HEK293T (cell line): ENCODE results near the gene APRT.

Source experiments
- CTCF ChIA-PET: fragments of 350-600 bp; formaldehyde crosslinking; extraction: SDS; loops from one replicate; lab custom pipeline; 2021; ENCODE audit warnings: antibody characterized with exemption, inconsistent platforms; lab: Yijun Ruan, JAX
- POLR2A ChIA-PET: fragments of 350-600 bp; formaldehyde crosslinking; extraction: SDS; loops from one replicate; lab custom pipeline; 2020; ENCODE audit warnings: antibody characterized with exemption, inconsistent platforms; lab: Yijun Ruan, JAX
- DNase-seq: peaks from one replicate; pipeline ENCODE4 v3.0.0; 2012; ENCODE audit warnings: mixed read lengths; ENCODE audit errors: extremely low spot score
- ARNT ChIP-seq: fragments of 450-650 bp; IDR thresholded peaks from 2 replicates; pipeline ENCODE4 v1.6.1; 2017; ENCODE audit warnings: mild to moderate bottlenecking
- BHLHE40 ChIP-seq: fragments of 450-650 bp; IDR thresholded peaks from 2 replicates; pipeline ENCODE4 v1.6.1; 2016; ENCODE audit warnings: mild to moderate bottlenecking, moderate library complexity, borderline replicate concordance
- CTBP1 ChIP-seq: fragments of 450-650 bp; IDR thresholded peaks from 2 replicates; pipeline ENCODE4 v1.6.1; 2016; ENCODE audit warnings: borderline replicate concordance
- ELF4 ChIP-seq: fragments of 450-650 bp; IDR thresholded peaks from 2 replicates; pipeline ENCODE4 v1.6.1; 2017; ENCODE audit warnings: antibody characterized with exemption
- FOXA1 ChIP-seq: fragments of 450-650 bp; IDR thresholded peaks from 2 replicates; pipeline ENCODE4 v1.6.1; 2016; ENCODE audit warnings: mild to moderate bottlenecking
- FOXK2 ChIP-seq: fragments of 450-650 bp; IDR thresholded peaks from 2 replicates; pipeline ENCODE4 v1.6.1; 2016; ENCODE audit warnings: mild to moderate bottlenecking
- FOXM1 ChIP-seq: fragments of 450-650 bp; IDR thresholded peaks from 2 replicates; pipeline ENCODE4 v1.6.1; 2017; ENCODE audit warnings: mild to moderate bottlenecking, borderline replicate concordance
- HDGF ChIP-seq: fragments of 450-650 bp; IDR thresholded peaks from 2 replicates; pipeline ENCODE4 v1.6.1; 2017; ENCODE audit warnings: antibody characterized with exemption, borderline replicate concordance
- L3MBTL2 ChIP-seq: fragments of 450-650 bp; conservative IDR thresholded peaks from 2 replicates; pipeline ENCODE4 v1.6.1; 2016; ENCODE audit warnings: mild to moderate bottlenecking
- LEF1 ChIP-seq: fragments of 450-650 bp; IDR thresholded peaks from 2 replicates; pipeline ENCODE4 v1.6.1; 2017; ENCODE audit warnings: mild to moderate bottlenecking, borderline replicate concordance
- NFRKB ChIP-seq: fragments of 450-650 bp; IDR thresholded peaks from 2 replicates; pipeline ENCODE4 v1.6.1; 2016; ENCODE audit warnings: mild to moderate bottlenecking, moderate library complexity
- SP1 ChIP-seq: fragments of 450-650 bp; IDR thresholded peaks from 2 replicates; pipeline ENCODE4 v1.6.1; 2017
- SUZ12 ChIP-seq: fragments of 450-650 bp; IDR thresholded peaks from 2 replicates; pipeline ENCODE4 v1.6.1; 2016; ENCODE audit warnings: mild to moderate bottlenecking
- TARDBP ChIP-seq: fragments of 450-650 bp; IDR thresholded peaks from 2 replicates; pipeline ENCODE4 v1.6.1; 2016
- ZNF384 ChIP-seq: fragments of 450-650 bp; IDR thresholded peaks from 2 replicates; pipeline ENCODE4 v1.6.1; 2016
- TF ChIP-seq, protein P1 (sequence below): fragments of 450-650 bp; IDR thresholded peaks from 2 replicates; pipeline ENCODE4 v1.6.1; 2016

APRT gene

GRCh38 chr16:88805340-88805715, 6.4 kb downstream of the APRT start:
- TF ChIP-seq BHLHE40 (no peak), ZNF384 (no peak), ARNT (no peak), HDGF (no peak), LEF1 (no peak), ELF4 (no peak), NFRKB (no peak), FOXA1 (no peak), SUZ12 (no peak), L3MBTL2 (no peak), FOXM1 (no peak), TARDBP (no peak)
- TF ChIP-seq, protein P1, sequence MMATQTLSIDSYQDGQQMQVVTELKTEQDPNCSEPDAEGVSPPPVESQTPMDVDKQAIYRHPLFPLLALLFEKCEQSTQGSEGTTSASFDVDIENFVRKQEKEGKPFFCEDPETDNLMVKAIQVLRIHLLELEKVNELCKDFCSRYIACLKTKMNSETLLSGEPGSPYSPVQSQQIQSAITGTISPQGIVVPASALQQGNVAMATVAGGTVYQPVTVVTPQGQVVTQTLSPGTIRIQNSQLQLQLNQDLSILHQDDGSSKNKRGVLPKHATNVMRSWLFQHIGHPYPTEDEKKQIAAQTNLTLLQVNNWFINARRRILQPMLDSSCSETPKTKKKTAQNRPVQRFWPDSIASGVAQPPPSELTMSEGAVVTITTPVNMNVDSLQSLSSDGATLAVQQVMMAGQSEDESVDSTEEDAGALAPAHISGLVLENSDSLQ, result no peak
- POLR2A ChIA-PET, result interaction anchor here (1.1 to 1.2 kb wide), 2 partner anchors 18 to 36 kb away, joined by 3 to 5 read pairs; no protein-coding TSS in a partner anchor

GRCh38 chr16:88804552-88805339, 7.0 kb downstream of the APRT start:
- TF ChIP-seq HDGF, result peak; percentile 41; the same call in 1 of the 2 replicates
- TF ChIP-seq ZNF384, result no peak
- 0 out of 2 replicates have a peak, but pooled peaks have one; percentile 9 for TF ChIP-seq L3MBTL2
- TF ChIP-seq FOXK2, result no peak
- TF ChIP-seq BHLHE40, result no peak
- CTCF ChIA-PET, result no interaction called here

More at GRCh38 chr16:88805340-88805715, 6.4 kb downstream of the APRT start:
- CTCF ChIA-PET, result no interaction called here
- DNase-seq, result no peak

GRCh38 chr16:88804173-88804551, 7.6 kb downstream of the APRT start:
- TF ChIP-seq FOXK2 (no peak), LEF1 (no peak), SUZ12 (no peak), ELF4 (no peak), FOXA1 (no peak), ZNF384 (no peak), SP1 (no peak), BHLHE40 (no peak), ARNT (no peak), HDGF (no peak), CTBP1 (no peak), FOXM1 (no peak), TARDBP (no peak), NFRKB (no peak), L3MBTL2 (no peak)
- TF ChIP-seq, protein P1, result no peak
- ChIA-PET POLR2A (interaction anchor here (1.0 to 2.4 kb wide), 3 partner anchors 8 to 23 kb away, joined by 4 to 13 read pairs (median 5); partner anchors contain the start of gene APRT), CTCF (no interaction called here)
- DNase-seq, result no peak

More at GRCh38 chr16:88804552-88805339, 7.0 kb downstream of the APRT start:
- no peak for DNase-seq
- POLR2A ChIA-PET, result interaction anchor here (1.0 to 2.4 kb wide), 4 partner anchors 8 to 35 kb away, joined by 3 to 13 read pairs (median 4); partner anchors contain the start of gene APRT

- TF ChIP-seq LEF1 (no peak; the same call in 1 of the 2 replicates), ARNT (0 out of 2 replicates have a peak, but pooled peaks have one; percentile 10), FOXA1 (no peak), L3MBTL2 (0 out of 2 replicates have a peak, but pooled peaks have one; percentile 9), NFRKB (no peak), SUZ12 (no peak), ZNF384 (no peak), FOXK2 (no peak), FOXM1 (no peak), TARDBP (peak; percentile 92)
- ChIA-PET CTCF (interaction anchor here (1.0 kb wide), 1 partner anchor 66 kb away, joined by 3 read pairs; no protein-coding TSS in a partner anchor), POLR2A (interaction anchor here (1.0 to 2.4 kb wide), 7 partner anchors 9 to 128 kb away, joined by 3 to 13 read pairs (median 3); partner anchors contain the start of genes APRT and PIEZO1)
- peak; percentile 96 for DNase-seq
These were observed 8.3 kb downstream of the APRT start, which contains the start of gene CDT1 for GRCh38 chr16:88803264-88803987. TSS of gene CDT1 (plus strand) at chr16:88803789. CDS start at chr16:88803832, 43 bp downstream.

GRCh38 chr16:88800277-88800592, 11.5 kb downstream of the APRT start:
- POLR2A ChIA-PET, result interaction anchor here (1.2 to 4.0 kb wide), 7 partner anchors 10 to 63 kb away, joined by 3 to 64 read pairs (median 7); partner anchors contain the start of genes APRT and PIEZO1

More at GRCh38 chr16:88800277-88800592, 11.5 kb downstream of the APRT start:
- no peak for DNase-seq
- TF ChIP-seq FOXA1 (no peak), LEF1 (no peak), CTBP1 (no peak), FOXM1 (no peak), NFRKB (no peak), HDGF (no peak), ZNF384 (no peak), FOXK2 (no peak)
- TF ChIP-seq, protein P1, result no peak
- CTCF ChIA-PET, result interaction anchor here (0.6 kb wide), 1 partner anchor 9 kb away, joined by 4 read pairs; no protein-coding TSS in a partner anchor
